IMR-90 (cell line): ENCODE results near the gene PMP22. TPM values are rescaled to one million over a fixed set of nuclear protein-coding genes. Genes with fewer than 3 reads are reported as not detected.

Experiments used
- ATAC-seq: fragments of 200-7000 bp; cut with Tn5 transposase; 2 replicates; pipeline ENCODE4 v1.9.1; 2020; ENCODE audit warnings: low read depth, mild to moderate bottlenecking, moderate library complexity
- BruUV-seq: library from RNA; stranded (reverse); fragments of 400-500 nt; replicated peaks from 2 replicates; lab custom pipeline; 2021; lab: Mats Ljungman, UMichigan
- CTCF ChIA-PET: fragments of 300-600 bp; formaldehyde crosslinking; extraction: SDS; loops from one replicate; lab custom pipeline; 2021; ENCODE audit warnings: antibody characterized with exemption; lab: Yijun Ruan, JAX
- POLR2A ChIA-PET: fragments of 300-600 bp; sonication (Branson Sonifier 250); formaldehyde crosslinking; loops from one replicate; lab custom pipeline; 2022; ENCODE audit warnings: antibody characterized with exemption; ENCODE audit not compliant: unreplicated experiment; lab: Charles Lee
- DNase-seq: peaks from one replicate; pipeline ENCODE4 v3.0.0; 2013
- H2AFZ ChIP-seq: replicated peaks from 2 replicates; pipeline ENCODE3; 2013; ENCODE audit warnings: low read length, mild to moderate bottlenecking; ENCODE audit not compliant: poor library complexity
- H2AK5ac ChIP-seq: 2 replicates; pipeline ENCODE4 v1.6.1; 2013; ENCODE audit warnings: low read depth, low read length, inconsistent platforms
- H2AK9ac ChIP-seq: replicated peaks from 2 replicates; pipeline ENCODE3; 2013; ENCODE audit warnings: mild to moderate bottlenecking, low read depth, low read length, moderate library complexity; ENCODE audit not compliant: poor library complexity
- H2BK120ac ChIP-seq: 2 replicates; pipeline ENCODE4 v1.6.1; 2013; ENCODE audit warnings: low read depth, low read length, inconsistent platforms
- H2BK15ac ChIP-seq: 3 replicates; pipeline ENCODE4 v1.6.1; 2013; ENCODE audit warnings: low read depth, low read length, inconsistent platforms
- H2BK20ac ChIP-seq: 2 replicates; pipeline ENCODE4 v1.6.1; 2013; ENCODE audit warnings: low read depth, mild to moderate bottlenecking, inconsistent platforms, low read length, moderate library complexity
- H2BK5ac ChIP-seq: 2 replicates; pipeline ENCODE4 v1.6.1; 2013; ENCODE audit warnings: mild to moderate bottlenecking, low read depth, low read length, inconsistent platforms; ENCODE audit not compliant: poor library complexity, severe bottlenecking
- H3K14ac ChIP-seq: replicated peaks from 2 replicates; pipeline ENCODE4 v1.6.1; 2013; ENCODE audit warnings: low read depth, low read length, inconsistent platforms
- H3K18ac ChIP-seq: 2 replicates; pipeline ENCODE4 v1.6.1; 2013; ENCODE audit warnings: low read depth, low read length, control low read depth
- H3K23ac ChIP-seq: 2 replicates; pipeline ENCODE4 v1.6.1; 2013; ENCODE audit warnings: low read depth, low read length, inconsistent platforms
- H3K27ac ChIP-seq: 2 replicates; pipeline ENCODE4 v1.5.1; 2013; ENCODE audit warnings: mild to moderate bottlenecking, control low read depth, low read length; ENCODE audit not compliant: insufficient read depth
- H3K27me3 ChIP-seq: 2 replicates; pipeline ENCODE4 v1.6.1; 2013; ENCODE audit warnings: low read length; ENCODE audit not compliant: control insufficient read depth, insufficient read depth
- H3K36me3 ChIP-seq: 2 replicates; pipeline ENCODE4 v1.6.1; 2013; ENCODE audit warnings: low read length, mixed read lengths; ENCODE audit not compliant: control insufficient read depth, insufficient read depth
- H3K4ac ChIP-seq: 2 replicates; pipeline ENCODE4 v1.6.1; 2013; ENCODE audit warnings: low read depth, low read length, inconsistent platforms
- H3K4me1 ChIP-seq: 2 replicates; pipeline ENCODE4 v1.6.1; 2013; ENCODE audit warnings: low read length, mixed read lengths; ENCODE audit not compliant: control insufficient read depth, insufficient read depth
- H3K4me2 ChIP-seq: 2 replicates; pipeline ENCODE4 v1.6.1; 2013; ENCODE audit warnings: low read depth, mild to moderate bottlenecking, control low read depth, low read length, moderate library complexity
- H3K4me3 ChIP-seq: 2 replicates; pipeline ENCODE4 v1.5.1; 2013; ENCODE audit warnings: low read depth, mild to moderate bottlenecking, control low read depth, low read length, moderate library complexity; ENCODE audit not compliant: insufficient read depth
- H3K56ac ChIP-seq: 2 replicates; pipeline ENCODE4 v1.6.1; 2013; ENCODE audit warnings: low read length, inconsistent platforms; ENCODE audit not compliant: insufficient read depth; ENCODE audit errors: extremely low read depth
- H3K79me1 ChIP-seq, 2 experiments: 2 replicates each; pipeline ENCODE4 v1.6.1; 2013; ENCODE audit warnings: low read length in 2 of 2, inconsistent platforms in 1 of 2, low read depth in 1 of 2
- H3K9ac ChIP-seq: 2 replicates; pipeline ENCODE4 v1.6.1; 2013; ENCODE audit warnings: low read depth, low read length, control low read depth
- H3K9me1 ChIP-seq: 2 replicates; pipeline ENCODE4 v1.6.1; 2013; ENCODE audit warnings: low read length, inconsistent platforms; ENCODE audit not compliant: insufficient read depth
- H3K9me3 ChIP-seq: 2 replicates; pipeline ENCODE4 v1.6.1; 2013; ENCODE audit warnings: low read length; ENCODE audit not compliant: control insufficient read depth, insufficient read depth
- H4K20me1 ChIP-seq: 2 replicates; pipeline ENCODE4 v1.6.1; 2013; ENCODE audit warnings: low read length, inconsistent platforms; ENCODE audit not compliant: insufficient read depth
- H4K5ac ChIP-seq: 2 replicates; pipeline ENCODE4 v1.6.1; 2013; ENCODE audit warnings: mild to moderate bottlenecking, low read depth, low read length, control low read depth
- H4K8ac ChIP-seq, 2 experiments: 2 replicates each; pipeline ENCODE4 v1.6.1; 2013; ENCODE audit warnings: low read depth in 2 of 2, low read length in 2 of 2, control low read depth in 1 of 2, inconsistent platforms in 1 of 2
- H4K91ac ChIP-seq: 2 replicates; pipeline ENCODE4 v1.6.1; 2013; ENCODE audit warnings: low read depth, low read length, inconsistent platforms; ENCODE audit not compliant: insufficient read depth
- CTCF ChIP-seq: conservative IDR thresholded peaks from 2 replicates; pipeline ENCODE4 v1.5.1; 2012; ENCODE audit warnings: mild to moderate bottlenecking, low read depth, low read length, improper control_type of control experiment
- ELK1 ChIP-seq: fragments of 150-350 bp; IDR thresholded peaks from 2 replicates; pipeline ENCODE4 v1.6.1; 2016; ENCODE audit warnings: low read depth, mild to moderate bottlenecking, low read length, moderate library complexity, borderline replicate concordance
- RAD21 ChIP-seq: IDR thresholded peaks from 2 replicates; pipeline ENCODE4 v1.6.1; 2012; ENCODE audit warnings: low read length, improper control_type of control experiment
- SMC3 ChIP-seq: fragments of 150-350 bp; IDR thresholded peaks from 2 replicates; pipeline ENCODE4 v1.6.1; 2016; ENCODE audit warnings: low read depth, mild to moderate bottlenecking, antibody characterized with exemption, low read length, moderate library complexity
- WGBS, 2 experiments: methylation state at CpG; one replicate each; pipeline versions ENCODE4 v1.1.5 to v1.1.7; 2013; ENCODE audit warnings: missing lambda C conversion rate in 2 of 2; ENCODE audit not compliant: insufficient read length in 1 of 2; ENCODE audit errors: extremely low coverage in 2 of 2; 5-methylcytosine and 5-hydroxymethylcytosine counted together
- dilution Hi-C: fragments of 300-500 bp; cut with HindIII; formaldehyde crosslinking; loops from one replicate; pipeline ENCODE4 v1.14.3; 2018; ENCODE audit warnings: low sequenced_read_pairs; ENCODE audit not compliant: unreplicated experiment
- in situ Hi-C: fragments of 300-500 bp; cut with MboI; formaldehyde crosslinking; loops from 3 replicates; pipeline ENCODE4 v1.14.3; 2019; ENCODE audit warnings: low sequenced_read_pairs, inconsistent platforms, mixed read lengths
- intact Hi-C: fragments of 100-400 bp; cut with micrococcal nuclease; formaldehyde crosslinking; loops from 2 replicates; pipeline ENCODE4 v1.10.0; 2022
- polyA plus RNA-seq, 3 experiments: library from polyadenylated mRNA; depleted of rRNA; stranded (reverse); fragments of >200 nt; gene quantifications; 2 replicates each; pipeline ENCODE4 v1.2.3, GENCODE V29; 2012; ENCODE audit warnings: low replicate concordance in 1 of 3
- total RNA-seq: library from RNA; depleted of rRNA; stranded (reverse); fragments of >200 nt; gene quantifications from 2 replicates; pipeline ENCODE4 v1.2.3, GENCODE V29; 2012

PMP22 gene
- total and polyA plus RNA-seq, 2 of the 4 experiments (the other 2 are of a cell fraction): 33.5 to 72.8 TPM

- Histone ChIP-seq H3K27ac (no peak overlapping the region), H3K9me3 (no peaks in the 10 kb centered on the region), H2BK15ac (no peak overlapping the region), H2BK5ac (no peak overlapping the region), H4K91ac (no peak overlapping the region), H2BK20ac (no peak overlapping the region), H3K18ac (no peak overlapping the region), H3K4me1 (no peaks in the 10 kb centered on the region), H3K27me3 (peaks cover 16% of the 10 kb centered on the region), H4K20me1 (no peaks in the 10 kb centered on the region), H3K4ac (no peak overlapping the region), H3K56ac (no peak overlapping the region), H3K9me1 (no peaks in the 10 kb centered on the region), H3K9ac (no peak overlapping the region), H3K4me3 (no peak overlapping the region), H2BK120ac (no peak overlapping the region), H3K14ac (no peak overlapping the region), H2AFZ (no peak overlapping the region), H3K4me2 (no peak overlapping the region), H3K79me1 (no peaks in the 10 kb centered on the region), H4K5ac (no peak overlapping the region), H3K23ac (no peak overlapping the region), H2AK9ac (no peak overlapping the region), H3K36me3 (no peaks in the 10 kb centered on the region), H2AK5ac (no peak overlapping the region), H4K8ac (no peak overlapping the region)
- peak; percentile 27; the same call in 1 of the 2 replicates for TF ChIP-seq SMC3
- TF ChIP-seq RAD21: peak; percentile 49
- TF ChIP-seq ELK1: no peak
- peak; percentile 40 for TF ChIP-seq CTCF
- WGBS, 2 experiments: no CpG with 5 or more reads among the region's 5 CpGs
- peak; percentile 16 for DNase-seq
- no TSS peak for BruUV-seq
- ChIA-PET CTCF (no interaction called here), POLR2A (no interaction called here)
- dilution Hi-C loops (no loop called here), in situ Hi-C loops (no loop called here), intact Hi-C loops (no loop called here)
- no peak for ATAC-seq
Observed at GRCh38 chr17:15213381-15214087, 51.6 kb downstream of the PMP22 start.
